ENCODE results near the gene ZNF732. TPM values are rescaled to one million over a fixed set of nuclear protein-coding genes. Genes with fewer than 3 reads are reported as not detected.

ZNF732 gene
- total RNA-seq, 1 experiment from 2014 or later = 0.47 TPM

DNA sequence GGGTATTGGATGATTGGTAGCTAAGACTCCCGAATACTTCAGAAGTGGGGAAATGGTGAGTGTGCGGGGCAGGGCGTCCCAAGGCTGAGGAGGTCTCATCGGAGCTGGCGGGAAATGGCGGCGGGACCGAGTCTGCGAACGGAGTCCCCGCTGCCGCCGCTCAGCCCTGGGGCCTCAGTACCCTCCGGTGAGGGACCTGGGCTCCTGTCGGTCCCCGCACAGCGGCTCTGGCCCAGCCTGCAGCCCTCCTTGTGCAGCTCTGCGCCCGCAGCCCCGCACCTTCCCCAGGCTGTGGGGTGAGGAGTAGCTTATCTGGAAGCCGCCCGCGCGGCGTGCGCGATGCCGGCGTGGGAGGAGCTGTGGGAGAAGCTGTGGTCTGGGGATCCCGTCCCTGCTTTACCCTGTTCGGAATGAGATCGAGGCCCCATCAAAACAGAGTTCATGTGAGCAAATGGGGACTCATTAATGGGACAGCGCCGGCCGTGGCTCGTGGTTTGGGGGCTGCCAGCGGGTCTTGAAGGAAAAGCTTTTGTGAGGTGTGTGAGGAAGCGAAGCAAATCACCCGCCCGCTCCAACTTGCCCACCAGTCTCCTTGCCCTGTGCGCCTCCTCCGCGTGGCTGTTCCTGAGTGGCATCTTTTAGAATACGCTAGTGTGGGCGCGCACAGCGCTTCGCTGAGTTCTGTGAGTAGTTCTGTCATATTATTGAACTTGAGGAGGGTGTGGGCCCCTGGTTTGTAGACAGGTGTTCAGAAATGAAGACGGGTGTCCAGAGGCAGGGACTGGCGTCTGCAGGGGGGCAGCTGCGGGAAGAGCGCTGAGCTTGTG is 32.9 kb upstream of the ZNF732 start:
- TF ChIP-seq, protein P1, sequence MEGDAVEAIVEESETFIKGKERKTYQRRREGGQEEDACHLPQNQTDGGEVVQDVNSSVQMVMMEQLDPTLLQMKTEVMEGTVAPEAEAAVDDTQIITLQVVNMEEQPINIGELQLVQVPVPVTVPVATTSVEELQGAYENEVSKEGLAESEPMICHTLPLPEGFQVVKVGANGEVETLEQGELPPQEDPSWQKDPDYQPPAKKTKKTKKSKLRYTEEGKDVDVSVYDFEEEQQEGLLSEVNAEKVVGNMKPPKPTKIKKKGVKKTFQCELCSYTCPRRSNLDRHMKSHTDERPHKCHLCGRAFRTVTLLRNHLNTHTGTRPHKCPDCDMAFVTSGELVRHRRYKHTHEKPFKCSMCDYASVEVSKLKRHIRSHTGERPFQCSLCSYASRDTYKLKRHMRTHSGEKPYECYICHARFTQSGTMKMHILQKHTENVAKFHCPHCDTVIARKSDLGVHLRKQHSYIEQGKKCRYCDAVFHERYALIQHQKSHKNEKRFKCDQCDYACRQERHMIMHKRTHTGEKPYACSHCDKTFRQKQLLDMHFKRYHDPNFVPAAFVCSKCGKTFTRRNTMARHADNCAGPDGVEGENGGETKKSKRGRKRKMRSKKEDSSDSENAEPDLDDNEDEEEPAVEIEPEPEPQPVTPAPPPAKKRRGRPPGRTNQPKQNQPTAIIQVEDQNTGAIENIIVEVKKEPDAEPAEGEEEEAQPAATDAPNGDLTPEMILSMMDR (IDR thresholded peaks at IDR 0.05; ENCODE audit: unreplicated experiment) = no peak
- Mint-ChIP-seq H3K4me1 (ENCODE audit: insufficient read depth, unreplicated experiment) (no peaks in the 10 kb centered on the region), H3K36me3 (ENCODE audit: insufficient read depth, unreplicated experiment) (peaks cover 37% of the 10 kb centered on the region), H3K27ac (ENCODE audit: low read depth, unreplicated experiment) (peak overlapping the region; percentile 95), H3K9me3 (ENCODE audit: unreplicated experiment) (peaks cover 12% of the 10 kb centered on the region), H3K27me3 (ENCODE audit: insufficient read depth, unreplicated experiment) (no peaks in the 10 kb centered on the region), H3K4me3 (ENCODE audit: unreplicated experiment) (peak overlapping the region; percentile 86)
- DNase-seq (ENCODE audit: unreplicated experiment) = peak; percentile 23
- no TSS peak for BruUV-seq (replicated peaks)
- intact Hi-C loops (cut with micrococcal nuclease) = no loop called here
- CTCF ChIA-PET = interaction anchor here (0.6 to 0.7 kb wide), 2 partner anchors 214 to 265 kb away, joined by 3 read pairs; no protein-coding TSS in a partner anchor
- POLR2A ChIA-PET = interaction anchor here (0.8 to 3.0 kb wide), 10 partner anchors 19 to 340 kb away, joined by 3 to 16 read pairs (median 4); partner anchors contain the start of genes ZNF595, ZNF718 and ZNF732

DNA sequence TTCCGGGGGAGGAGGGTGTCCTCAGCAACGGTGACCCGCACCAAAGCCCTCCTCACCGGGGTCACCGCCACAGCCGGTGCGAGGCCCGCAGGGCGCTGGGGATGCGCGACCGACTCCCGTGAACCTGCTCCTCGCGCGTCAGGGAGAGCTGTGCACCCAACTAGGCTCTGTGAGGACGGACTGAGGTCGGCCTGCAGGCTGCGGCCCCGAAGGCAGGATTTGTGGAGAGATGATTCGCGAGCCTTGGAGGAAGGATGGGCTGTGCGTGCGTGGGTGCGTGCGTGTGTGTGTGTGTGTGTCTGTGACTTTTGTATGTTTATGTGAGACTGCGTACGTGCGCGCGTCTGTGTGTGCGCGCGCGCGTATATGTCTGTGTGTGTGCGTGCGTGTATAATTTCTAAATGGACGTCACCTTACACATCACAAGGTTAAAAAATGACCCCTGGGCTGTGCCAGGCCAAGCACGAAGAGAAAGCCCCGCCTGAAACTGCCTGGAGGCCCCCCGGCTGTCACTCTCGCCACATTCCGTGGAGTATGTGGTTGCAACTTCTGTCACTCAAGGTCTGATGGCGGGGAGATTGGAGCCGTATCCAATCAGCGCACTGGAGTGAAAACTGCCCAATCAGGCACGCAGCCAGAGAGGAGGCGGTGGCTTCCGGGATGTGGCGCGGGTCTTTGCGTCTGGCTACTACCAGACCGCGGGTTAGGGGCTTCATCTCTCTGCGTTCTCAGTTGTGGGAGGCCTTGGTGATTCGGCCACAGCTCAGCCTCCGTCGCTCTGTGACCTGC is 32.1 kb upstream of the ZNF732 start, which contains the start of gene ZNF141:
TSS of gene ZNF141 (plus strand) at position 672 of the 789 bp plus-strand sequence. CDS start 170 bp downstream, outside the sequence.
- H3K27me3 Mint-ChIP-seq (ENCODE audit: insufficient read depth, unreplicated experiment) = no peaks in the 10 kb centered on the region
- H3K4me3 Mint-ChIP-seq (ENCODE audit: unreplicated experiment) = peak within 1 kb of the TSS; percentile 86
- ChIA-PET POLR2A (interaction anchor here (0.8 to 3.0 kb wide), 9 partner anchors 19 to 341 kb away, joined by 3 to 16 read pairs (median 4); partner anchors contain the start of genes ZNF595, ZNF718 and ZNF732), CTCF (interaction anchor here (0.7 kb wide), 1 partner anchor 215 kb away, joined by 3 read pairs; no protein-coding TSS in a partner anchor)
- no TSS peak for BruUV-seq (replicated peaks)
- H3K9me3 Mint-ChIP-seq (ENCODE audit: unreplicated experiment) = peaks cover 12% of the 10 kb centered on the region
- TF ChIP-seq, protein P1 (IDR thresholded peaks at IDR 0.05; ENCODE audit: unreplicated experiment) = no peak
- H3K27ac Mint-ChIP-seq (ENCODE audit: low read depth, unreplicated experiment) = peak within 1 kb of the TSS; percentile 95
- intact Hi-C loops (cut with micrococcal nuclease) = no loop called here
- no peaks in the 10 kb centered on the region for H3K4me1 Mint-ChIP-seq (ENCODE audit: insufficient read depth, unreplicated experiment)
- H3K36me3 Mint-ChIP-seq (ENCODE audit: insufficient read depth, unreplicated experiment) = peaks cover 35% of the 10 kb centered on the region
- peak; percentile 98 for DNase-seq (ENCODE audit: unreplicated experiment)

DNA sequence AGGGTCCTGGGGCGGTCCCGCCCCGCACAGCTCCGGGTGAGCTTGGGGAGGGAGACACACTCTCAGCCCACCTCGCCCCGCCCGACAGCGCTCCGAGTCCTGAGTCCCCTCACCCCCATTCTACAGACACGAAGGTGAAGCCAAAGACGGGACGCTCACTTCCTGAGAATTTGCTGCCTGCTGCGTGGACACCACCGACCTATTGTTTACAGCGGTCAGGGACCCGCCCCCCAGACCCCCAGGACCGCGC is 31.5 kb upstream of the ZNF732 start:
- Mint-ChIP-seq H3K27me3 (ENCODE audit: insufficient read depth, unreplicated experiment) (no peaks in the 10 kb centered on the region), H3K27ac (ENCODE audit: low read depth, unreplicated experiment) (peak overlapping the region; percentile 95), H3K4me3 (ENCODE audit: unreplicated experiment) (peak overlapping the region; percentile 86), H3K36me3 (ENCODE audit: insufficient read depth, unreplicated experiment) (peaks cover 30% of the 10 kb centered on the region), H3K9me3 (ENCODE audit: unreplicated experiment) (peaks cover 12% of the 10 kb centered on the region), H3K4me1 (ENCODE audit: insufficient read depth, unreplicated experiment) (no peaks in the 10 kb centered on the region)
- ChIA-PET CTCF (no interaction called here), POLR2A (interaction anchor here (1.3 to 3.0 kb wide), 2 partner anchors 136 to 212 kb away, joined by 3 to 16 read pairs; partner anchors contain the start of gene ZNF718)
- no TSS peak for BruUV-seq (replicated peaks)
- TF ChIP-seq, protein P1 (IDR thresholded peaks at IDR 0.05; ENCODE audit: unreplicated experiment) = no peak
- intact Hi-C loops (cut with micrococcal nuclease) = no loop called here
- DNase-seq (ENCODE audit: unreplicated experiment) = no peak

Data from MCF 10A (cell line).